GM18498 (cell line): ENCODE data around the gene PID1.

Source experiments
- ATAC-seq: cut with Tn5 transposase; IDR thresholded peaks from one replicate; pipeline ENCODE4 v1.9.1; 2021; ENCODE audit warnings: mild to moderate bottlenecking, moderate library complexity; ENCODE audit not compliant: unreplicated experiment

Gene PID1, protein sequence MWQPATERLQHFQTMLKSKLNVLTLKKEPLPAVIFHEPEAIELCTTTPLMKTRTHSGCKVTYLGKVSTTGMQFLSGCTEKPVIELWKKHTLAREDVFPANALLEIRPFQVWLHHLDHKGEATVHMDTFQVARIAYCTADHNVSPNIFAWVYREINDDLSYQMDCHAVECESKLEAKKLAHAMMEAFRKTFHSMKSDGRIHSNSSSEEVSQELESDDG

DNA sequence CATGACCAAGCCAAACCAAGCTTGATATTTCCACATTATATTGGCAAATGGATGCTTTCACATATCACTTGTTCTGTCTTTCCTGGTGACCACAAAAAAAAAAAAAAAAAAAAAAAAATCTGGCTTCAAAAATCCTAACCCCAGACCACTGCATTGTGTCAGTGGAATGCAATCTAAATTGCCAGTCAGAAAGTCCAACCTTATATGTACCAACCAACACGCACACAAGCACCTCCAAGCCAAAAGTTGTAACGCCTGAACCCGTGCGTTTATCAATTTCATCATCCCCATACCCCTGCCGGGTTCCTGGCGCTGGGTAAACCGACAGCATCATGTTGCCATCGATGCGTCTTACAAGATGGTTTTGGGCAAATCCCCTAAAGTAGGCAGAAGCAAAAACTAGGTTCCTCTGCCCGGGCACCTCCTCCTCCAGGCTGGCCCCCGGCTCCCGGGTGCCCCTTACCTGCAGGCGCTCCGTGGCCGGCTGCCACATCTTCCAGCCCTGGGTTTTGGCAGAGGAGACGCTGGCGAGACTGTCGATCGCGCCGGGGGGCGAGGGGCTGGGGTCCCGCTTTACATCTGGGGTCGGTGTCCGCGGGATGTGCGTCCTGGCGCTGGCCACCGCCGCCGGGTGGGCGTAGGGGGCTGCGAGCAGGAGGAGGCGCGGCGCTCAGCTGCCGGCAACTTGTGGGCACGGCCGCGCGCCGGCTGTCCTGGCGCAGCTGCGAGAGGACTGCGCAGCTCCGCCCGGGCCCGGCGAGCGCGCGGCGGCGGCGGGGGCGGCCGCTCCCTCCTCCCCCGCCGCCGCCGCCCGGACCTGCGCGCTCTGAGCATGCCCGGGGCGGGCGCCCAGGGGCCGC, at the start of gene PID1:
Gene PID1, minus strand, starts transcription at position 737 of the 860 bp plus-strand sequence. Its CDS starts 244 bp downstream, at position 493.
- no peak for ATAC-seq

DNA sequence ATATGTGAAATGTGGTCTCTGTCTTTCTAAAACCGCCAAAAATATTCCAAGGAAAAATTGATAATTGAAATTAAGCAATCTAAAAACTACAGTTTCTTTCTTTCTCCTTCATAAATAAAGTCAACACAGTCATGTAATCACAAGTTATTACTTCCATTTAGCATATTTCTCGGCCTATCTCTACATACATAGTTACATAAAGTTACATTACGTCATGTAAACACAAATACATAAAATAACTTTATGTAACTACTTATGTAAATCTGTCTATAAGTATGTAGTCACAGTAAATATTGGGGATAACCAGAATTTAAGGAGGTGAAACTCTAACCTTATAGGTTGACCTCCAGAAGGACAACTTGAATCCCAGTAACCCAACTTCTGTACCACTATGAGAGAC, 48.5 kb upstream of the PID1 start:
- ATAC-seq: no peak

DNA sequence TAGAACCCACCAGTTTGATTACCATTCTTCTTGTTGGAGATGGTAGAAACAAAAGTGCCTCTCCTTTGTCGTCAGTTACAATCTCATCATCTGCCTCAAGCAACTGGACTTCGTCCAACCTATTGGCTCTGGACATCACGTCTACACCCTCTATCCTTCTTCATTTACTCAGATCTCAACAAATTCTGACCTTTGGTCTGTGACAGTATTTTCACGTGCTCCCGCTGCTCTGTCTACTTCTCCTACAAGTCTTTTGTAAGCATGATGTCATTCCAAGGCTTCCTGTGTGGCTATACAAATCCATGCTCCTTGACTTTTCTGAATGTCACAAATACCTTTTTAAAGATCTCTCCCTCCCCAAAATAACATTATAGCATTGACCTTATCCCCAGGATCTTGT, 43.0 kb upstream of the PID1 start:
- ATAC-seq: no peak

DNA sequence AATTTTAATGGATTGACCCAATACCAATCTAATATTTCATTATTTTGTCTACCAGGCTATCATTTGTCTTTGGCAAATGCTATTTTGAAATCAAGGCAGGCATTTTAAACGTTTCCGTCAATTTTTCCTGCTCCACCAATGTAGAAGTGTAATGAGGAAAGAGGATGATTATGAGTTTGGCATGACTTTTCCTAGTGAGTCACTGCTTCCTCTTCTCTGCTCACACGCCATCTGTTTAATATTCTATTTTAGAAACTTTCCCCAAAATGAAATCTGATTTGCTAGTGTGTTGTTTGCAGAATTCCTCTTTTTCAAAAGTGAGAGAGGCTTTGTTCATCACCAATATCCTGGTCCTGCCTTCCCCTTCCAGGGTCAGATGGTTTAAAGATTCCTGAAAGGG, 42.5 kb upstream of the PID1 start:
- ATAC-seq: no peak

DNA sequence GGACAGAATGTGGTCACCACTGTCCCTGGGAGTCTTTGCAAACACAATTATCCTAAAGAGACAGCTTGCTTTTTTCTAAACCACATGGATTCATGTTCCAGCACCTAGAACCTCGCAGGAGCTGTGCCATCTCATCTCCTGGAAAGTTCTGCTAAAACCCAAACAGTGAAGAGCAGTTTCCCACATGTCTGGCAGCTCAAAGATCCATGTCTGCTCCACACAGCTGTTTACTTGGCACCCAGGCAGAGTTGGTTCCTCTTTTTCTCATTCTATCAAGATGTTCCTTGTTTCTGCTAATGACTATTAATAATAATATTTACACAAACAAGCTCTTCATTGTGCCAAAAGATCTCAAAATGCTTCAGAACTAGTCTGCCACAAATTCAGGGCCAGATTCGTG, 30.1 kb upstream of the PID1 start:
- ATAC-seq: no peak

DNA sequence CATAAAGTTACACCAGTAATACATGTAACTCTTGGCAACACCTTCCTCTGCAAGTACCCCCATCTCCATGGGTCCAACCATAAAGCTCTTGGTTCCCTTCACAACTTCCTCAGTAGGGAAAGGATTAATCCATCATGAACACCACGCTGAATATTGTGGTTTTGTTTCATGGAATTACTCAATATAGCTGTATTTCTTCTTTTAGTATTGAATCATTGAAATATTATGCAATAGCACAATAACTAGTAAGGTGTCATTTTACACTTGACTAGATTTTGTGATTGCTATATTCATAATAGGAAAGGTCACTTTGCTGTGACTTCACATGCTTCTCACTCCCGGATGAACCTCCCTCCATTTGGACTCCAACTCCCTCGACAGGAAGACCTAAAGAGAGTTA, 29.7 kb upstream of the PID1 start:
- no peak for ATAC-seq

DNA sequence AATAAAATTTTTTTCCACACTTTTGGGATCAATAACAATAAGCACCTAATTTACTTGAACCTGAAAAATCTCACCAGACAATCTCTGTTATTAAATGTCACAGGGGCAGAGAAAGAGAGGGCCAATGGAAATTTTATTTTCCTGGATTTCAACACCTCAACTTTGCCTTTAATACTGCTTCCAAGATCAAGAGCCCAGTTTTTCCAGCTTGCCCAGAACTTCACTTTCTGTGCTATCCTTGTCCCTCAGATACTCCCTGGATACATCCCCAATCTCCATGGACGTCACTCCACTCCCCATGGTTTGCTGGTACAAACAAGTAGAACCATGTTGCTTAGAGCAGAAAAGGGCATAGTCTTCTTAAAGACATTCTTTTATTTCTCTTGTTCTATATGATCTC, 29.3 kb upstream of the PID1 start:
- no peak for ATAC-seq

DNA sequence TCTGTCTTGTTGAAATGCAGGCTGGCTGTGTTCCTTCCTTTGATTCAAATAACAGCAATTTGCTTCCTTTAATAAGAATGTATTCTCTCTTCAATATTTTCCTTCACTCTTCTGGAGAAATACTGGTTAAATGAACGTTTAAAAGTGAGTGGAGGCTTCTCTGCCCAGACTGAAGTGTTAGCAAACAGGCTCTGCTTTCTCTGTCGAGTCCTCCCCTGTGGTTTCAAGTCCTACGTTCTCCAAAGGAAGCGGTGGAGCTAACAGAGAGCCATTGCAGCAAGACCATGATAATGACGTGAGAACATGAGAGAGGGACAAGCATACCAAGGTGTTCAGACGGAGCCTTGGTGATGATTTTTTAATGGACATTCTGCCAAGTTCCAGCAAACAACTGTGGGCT, 26.2 kb upstream of the PID1 start:
- no peak for ATAC-seq

DNA sequence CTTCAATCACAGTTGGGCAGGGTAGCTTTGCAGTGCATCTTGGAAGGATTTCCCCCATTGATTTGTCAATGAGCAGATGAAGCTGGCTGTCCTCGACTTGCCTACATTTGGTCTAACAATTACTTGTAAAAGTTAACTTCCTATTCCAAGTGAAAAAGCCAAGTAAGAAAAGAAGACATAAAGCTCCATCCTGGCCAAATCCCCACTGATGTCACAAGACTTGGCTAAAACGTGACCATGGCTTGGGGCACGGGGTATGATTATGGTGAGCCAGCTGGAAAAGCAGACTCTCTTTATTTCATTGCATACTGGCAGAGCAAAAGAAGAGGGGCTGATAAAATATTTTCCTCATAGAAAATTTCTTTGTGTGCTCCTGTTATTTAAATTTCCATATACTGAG, 25.4 kb upstream of the PID1 start:
- ATAC-seq: no peak

DNA sequence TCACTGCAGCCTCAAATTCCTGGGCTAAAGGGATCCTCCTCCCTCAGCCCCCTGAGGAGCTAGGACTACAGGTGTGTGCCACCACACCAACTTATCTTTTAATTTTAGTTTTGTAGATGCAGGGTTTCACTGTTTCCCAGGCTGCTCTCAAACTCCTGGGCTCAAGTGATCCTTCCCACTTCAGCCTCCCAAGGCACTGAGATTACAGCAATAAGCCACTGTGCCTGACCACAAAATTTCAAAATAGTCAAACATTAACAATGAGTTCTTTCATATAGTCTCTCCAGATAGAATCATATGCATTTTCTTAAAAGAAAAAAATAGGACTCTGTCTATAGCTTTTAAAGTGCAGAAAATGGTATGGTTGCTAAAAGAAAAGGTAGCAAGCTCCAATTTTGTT, 24.9 kb upstream of the PID1 start:
- no peak for ATAC-seq

DNA sequence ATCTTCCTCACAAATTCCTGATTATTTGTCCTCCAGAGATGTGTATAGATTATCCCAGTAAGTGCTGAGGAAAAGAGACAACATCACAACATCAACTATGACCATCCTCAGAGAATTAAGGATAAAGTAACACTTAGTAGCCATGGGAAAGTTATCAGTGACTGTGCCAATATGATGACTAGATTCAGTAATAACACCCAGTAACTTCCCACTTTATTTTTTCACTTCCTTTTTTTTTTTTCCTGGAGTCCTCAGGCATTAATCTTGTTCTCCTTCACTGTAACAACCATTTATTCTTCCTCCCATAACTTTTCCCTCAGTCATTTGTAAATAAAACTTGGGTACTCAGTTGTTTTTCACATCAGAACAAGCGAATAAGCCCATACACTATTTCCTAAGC, 16.7 kb upstream of the PID1 start:
- no peak for ATAC-seq

DNA sequence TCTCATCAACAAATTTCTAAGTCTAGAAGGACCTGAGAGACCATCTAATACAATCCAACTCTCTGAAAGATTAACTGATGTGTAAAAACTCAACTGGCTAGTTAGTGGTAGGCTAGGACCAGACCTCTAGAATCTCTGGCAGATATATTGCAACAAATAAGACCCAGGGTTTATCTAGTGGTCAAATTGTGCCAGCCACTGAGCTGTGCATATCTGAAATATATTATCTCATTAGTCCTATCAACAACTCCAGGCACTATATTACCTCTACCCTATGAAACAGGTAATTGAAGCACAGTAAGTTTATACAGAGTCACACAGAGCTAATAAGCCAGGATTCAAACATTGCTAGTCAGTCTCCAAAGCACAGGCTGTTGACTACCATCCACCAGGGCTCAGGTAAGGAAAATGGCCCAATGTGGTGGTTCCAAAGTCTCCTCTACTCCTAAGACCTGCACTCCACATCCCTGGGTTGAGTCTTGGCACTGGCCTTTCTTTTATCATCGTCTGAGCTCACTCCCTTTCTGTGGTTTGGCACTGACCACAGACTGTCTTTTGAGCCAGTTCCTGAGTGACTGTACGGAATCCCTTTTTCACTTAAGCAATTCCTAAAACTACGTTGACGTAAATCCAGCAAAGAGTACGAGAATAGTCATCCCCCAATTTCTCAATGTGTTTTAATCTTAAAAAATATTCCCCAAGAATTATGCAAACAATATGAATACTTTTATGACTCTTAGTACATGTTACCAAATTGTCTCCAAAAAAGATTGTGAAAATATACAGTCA, 11.9 kb upstream of the PID1 start:
- ATAC-seq: no peak

DNA sequence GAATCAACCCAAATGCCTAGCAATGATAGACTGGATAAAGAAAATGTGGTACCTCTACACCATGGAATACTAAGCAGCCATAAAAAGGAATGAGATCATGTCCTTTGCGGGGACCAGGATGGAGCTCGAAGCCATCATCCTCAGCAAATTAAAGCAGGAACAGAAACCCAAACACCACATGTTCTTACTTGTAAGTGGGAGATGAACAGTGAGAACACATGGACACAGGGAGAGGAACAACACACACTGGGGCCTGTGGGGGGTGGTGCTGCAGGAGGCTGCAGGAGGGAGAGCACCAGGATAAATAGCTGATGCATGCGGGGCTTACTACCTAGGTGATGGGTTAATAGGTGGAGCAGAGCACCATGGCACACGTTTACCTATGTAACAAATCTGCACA, 8.4 kb upstream of the PID1 start:
- no peak for ATAC-seq

DNA sequence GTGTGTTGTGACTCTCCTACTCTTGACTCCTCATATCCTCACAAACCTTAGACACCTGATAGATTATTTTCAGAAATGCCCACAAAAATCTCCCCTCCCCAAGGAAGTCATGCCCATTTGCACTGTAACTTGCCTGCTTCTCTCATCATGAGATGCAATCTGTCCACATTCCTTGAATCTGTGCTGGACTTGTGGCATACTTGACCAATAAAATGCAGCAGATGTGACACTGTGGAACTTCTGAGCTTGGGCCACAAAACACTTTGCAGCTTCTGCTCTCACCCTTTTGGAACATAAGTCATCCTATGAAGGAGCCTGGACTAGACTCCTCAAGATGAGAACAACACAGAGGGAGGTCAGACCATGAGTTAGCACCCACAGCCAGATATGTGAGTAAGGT, 4.4 kb upstream of the PID1 start:
- ATAC-seq: no peak

DNA sequence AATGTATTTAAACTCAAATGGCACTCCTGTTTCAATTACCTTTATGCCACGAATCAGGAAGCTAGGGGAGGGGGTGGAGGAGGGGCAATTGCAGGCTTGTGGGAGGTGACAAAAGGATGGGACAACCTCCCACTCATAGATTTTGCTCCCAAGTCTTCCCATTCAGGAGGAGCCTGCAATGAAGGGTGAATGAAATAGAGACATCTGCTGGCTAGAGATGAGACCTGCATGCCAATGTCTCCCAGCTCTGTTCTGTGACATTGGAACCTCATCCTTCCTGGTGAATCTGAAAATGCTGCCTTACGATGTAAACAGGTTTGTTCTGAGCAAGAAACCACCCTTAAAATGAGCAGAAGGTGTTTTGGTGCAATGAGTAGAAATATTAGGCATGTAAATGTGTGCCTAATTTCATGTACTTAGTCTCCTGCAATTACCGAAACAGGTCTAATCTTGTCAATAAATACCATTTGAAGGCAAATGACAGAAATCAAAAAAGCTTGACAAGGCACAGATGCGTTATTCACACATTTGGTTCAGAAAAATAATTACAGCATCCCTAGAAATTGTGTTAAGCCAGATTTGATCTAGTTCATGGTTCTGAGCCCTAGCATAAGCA, 2.7 kb upstream of the PID1 start:
- no peak for ATAC-seq

DNA sequence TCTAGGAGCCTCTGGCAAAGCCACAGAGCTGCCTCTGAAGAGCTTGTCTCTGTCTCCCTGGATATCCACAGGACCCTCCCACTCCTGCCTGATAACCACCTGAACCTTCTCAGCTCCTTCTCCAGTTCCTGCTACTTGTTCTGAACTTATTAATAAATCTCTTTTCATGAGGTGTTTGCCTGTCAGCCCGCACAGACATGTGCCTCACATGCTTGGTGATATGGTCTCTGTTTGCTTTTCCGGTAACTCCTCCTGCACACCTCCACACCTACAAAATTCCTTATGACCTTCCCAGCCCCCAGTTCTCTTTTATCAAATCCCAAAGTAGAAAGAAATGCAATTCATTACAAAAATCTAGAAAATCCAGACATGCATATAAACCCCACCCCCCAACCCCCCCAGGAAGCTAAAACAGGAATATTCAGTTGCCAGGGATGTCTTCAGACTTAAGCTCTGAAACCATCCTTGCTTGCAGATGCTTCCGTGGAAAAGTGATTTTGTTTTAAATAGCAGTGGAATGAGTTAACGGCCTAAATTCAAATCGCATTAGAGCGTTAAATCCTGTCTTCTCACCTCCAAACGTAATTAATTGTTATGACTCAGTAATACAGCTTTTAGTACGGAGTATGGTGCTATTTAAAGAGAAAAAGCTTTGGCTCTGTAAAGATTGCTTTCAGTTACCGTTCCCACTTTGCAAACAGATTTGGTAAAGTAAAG, 2.1 kb upstream of the PID1 start:
- ATAC-seq: no peak

DNA sequence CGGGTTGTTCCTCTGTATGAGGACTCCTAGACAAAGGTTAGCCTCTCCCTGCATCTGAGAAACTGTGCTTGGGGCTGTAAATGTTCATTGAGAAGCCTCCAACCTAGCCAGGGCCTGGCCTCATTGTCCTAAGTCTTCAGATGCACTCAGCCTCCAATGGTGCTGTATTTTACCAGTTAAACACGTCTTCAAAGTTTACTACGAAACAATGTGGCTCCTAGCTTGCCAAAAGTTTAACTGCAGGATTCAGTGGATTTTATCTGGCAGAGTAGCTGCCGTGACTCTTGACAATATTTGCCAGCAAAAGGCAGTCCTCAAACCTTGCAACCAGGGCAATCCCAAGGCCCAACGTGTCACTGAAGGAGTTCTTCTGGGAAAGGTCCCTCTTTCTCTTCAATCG, 1.1 kb downstream of the PID1 start:
- no peak for ATAC-seq

DNA sequence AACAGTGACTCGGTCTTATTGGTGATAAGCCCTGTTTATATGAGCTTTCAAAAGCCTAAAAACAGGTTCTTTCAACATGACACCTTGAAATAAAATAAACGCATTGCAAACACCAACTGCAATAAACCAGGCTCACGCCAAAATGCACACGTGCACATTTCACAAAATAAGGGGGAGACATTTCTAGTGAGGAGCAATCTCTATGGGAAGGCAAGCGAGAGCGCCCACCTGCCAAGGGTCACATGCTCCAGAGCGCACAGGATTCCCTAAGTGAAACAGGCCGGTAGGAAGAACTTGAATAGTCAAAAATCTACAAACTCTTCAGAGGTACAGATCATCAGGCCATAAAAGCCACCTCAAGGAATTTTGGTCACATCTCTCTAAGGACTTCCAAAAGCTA, 1.9 kb downstream of the PID1 start:
- ATAC-seq: no peak

DNA sequence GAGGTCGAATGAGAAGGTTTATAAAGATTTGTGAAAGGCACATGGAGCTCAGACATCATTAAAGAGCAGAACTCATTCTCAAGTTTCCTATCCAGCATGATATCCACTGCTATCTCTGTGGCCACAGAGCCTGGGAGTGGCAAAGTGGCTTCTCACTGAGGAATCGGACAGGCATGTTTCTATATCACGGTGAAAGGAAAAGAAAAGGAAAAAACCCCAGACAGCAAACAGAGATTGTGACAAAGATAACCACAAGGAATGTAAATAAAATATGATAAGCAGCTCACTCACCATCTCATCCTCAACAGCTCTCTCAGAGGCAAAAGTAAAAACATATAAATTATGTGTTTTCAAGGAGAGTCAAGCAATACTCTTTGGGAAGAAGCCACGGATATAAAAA, 2.5 kb downstream of the PID1 start:
- no peak for ATAC-seq

DNA sequence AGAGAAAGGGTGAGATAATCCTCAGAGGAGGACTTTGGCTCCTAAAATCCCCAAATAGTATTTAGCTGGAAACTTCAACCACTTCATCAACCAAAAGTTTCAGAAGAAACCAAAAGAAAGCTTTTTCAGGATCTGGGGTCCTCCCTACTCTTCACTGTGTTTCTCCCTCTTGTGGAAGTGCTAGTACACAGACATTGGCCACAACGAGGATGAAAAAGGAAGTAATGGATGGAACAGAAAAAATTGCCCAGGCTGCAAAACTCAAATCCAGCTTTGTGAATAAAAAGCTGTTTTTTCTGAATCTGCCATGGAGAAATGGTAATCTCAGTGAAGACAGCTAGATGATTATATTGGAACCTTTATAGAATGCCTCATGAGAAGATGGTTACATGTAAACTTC, 4.0 kb downstream of the PID1 start:
- no peak for ATAC-seq

DNA sequence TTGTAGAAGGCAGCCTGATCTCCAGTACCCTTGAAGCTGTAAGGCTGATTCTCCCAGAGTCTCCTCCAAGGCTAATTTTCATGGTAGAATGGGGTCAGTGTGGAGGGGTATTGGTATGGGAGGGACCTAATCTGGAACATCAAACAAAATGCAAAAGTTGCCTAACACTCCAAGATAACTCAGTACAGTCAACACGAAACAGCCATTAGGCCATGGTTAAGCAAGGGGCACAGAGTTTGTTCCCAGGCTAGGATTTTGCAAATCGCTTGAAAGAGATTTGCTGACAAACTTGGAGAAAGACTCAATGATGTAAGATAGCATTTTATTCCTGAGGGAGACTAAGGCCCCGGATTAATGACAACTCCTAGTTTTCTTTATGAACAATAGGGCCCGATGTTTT, 5.4 kb downstream of the PID1 start:
- ATAC-seq: no peak
